ENCODE results near the gene PLPP1. TPM values are rescaled to one million over a fixed set of nuclear protein-coding genes. Genes with fewer than 3 reads are reported as not detected.

The PLPP1 gene
- total RNA-seq, 2 experiments from 2014 or later, result 2.9 to 3.0 TPM

GRCh38 chr5:55454282-55454681 lies 80.5 kb downstream of the PLPP1 start:
- Mint-ChIP-seq H3K27me3 (no peaks in the 10 kb centered on the region), H3K27ac (no peak overlapping the region), H3K4me1 (ENCODE audit: low read depth) (no peaks in the 10 kb centered on the region), H3K9me3 (no peaks in the 10 kb centered on the region), H3K4me3 (no peak overlapping the region), H3K36me3 (ENCODE audit: low read depth) (peaks cover 18% of the 10 kb centered on the region)
- intact Hi-C loops (cut with DNase I, micrococcal nuclease), result no loop called here
- no peak for TF ChIP-seq CTCF (IDR thresholded peaks at IDR 0.05)
- H3K27ac ChIP-seq (ENCODE audit: low read depth in 1 of 2, low read length in 2 of 2), result no peak overlapping the region
- no peaks in the 10 kb centered on the region for H3K36me3 ChIP-seq (ENCODE audit: insufficient read depth, low read length)
- ATAC-seq (ENCODE audit: poor library complexity), result no peak
- no peak for DNase-seq
- POLR2A ChIA-PET, result no interaction called here
- CTCF ChIA-PET, result no interaction called here
- H3K4me1 ChIP-seq (ENCODE audit: insufficient read depth, low read length), result no peaks in the 10 kb centered on the region
- H3K27me3 ChIP-seq (ENCODE audit: control insufficient read depth in 1 of 2, insufficient read depth in 2 of 2, low read length in 2 of 2), result no peaks in the 10 kb centered on the region
- H3K4me3 ChIP-seq (ENCODE audit: low read length), result no peak overlapping the region
- H3K9me3 ChIP-seq (ENCODE audit: control insufficient read depth in 1 of 2, insufficient read depth in 1 of 2, low read length in 2 of 2), result no peaks in the 10 kb centered on the region

- peaks cover 14% of the 10 kb centered on the region for H3K36me3 Mint-ChIP-seq (ENCODE audit: low read depth)
- ChIA-PET POLR2A (no interaction called here), CTCF (no interaction called here)
- no peaks in the 10 kb centered on the region for H3K4me1 Mint-ChIP-seq (ENCODE audit: low read depth)
- H3K9me3 Mint-ChIP-seq, result no peaks in the 10 kb centered on the region
- Histone ChIP-seq H3K27ac (ENCODE audit: low read depth in 1 of 2, low read length in 2 of 2) (no peak overlapping the region), H3K4me1 (ENCODE audit: insufficient read depth, low read length) (no peaks in the 10 kb centered on the region), H3K27me3 (ENCODE audit: control insufficient read depth in 1 of 2, insufficient read depth in 2 of 2, low read length in 2 of 2) (no peaks in the 10 kb centered on the region), H3K9me3 (ENCODE audit: control insufficient read depth in 1 of 2, insufficient read depth in 1 of 2, low read length in 2 of 2) (no peaks in the 10 kb centered on the region), H3K36me3 (ENCODE audit: insufficient read depth, low read length) (no peaks in the 10 kb centered on the region), H3K4me3 (ENCODE audit: low read length) (no peak overlapping the region)
- no peak for TF ChIP-seq CTCF (IDR thresholded peaks at IDR 0.05)
- ATAC-seq (ENCODE audit: poor library complexity) (no peak), DNase-seq (no peak)
- no peaks in the 10 kb centered on the region for H3K27me3 Mint-ChIP-seq
- no peak overlapping the region for H3K27ac Mint-ChIP-seq
- H3K4me3 Mint-ChIP-seq, result no peak overlapping the region
- intact Hi-C loops (cut with DNase I, micrococcal nuclease), result no loop called here
These were observed 81.6 kb downstream of the PLPP1 start for GRCh38 chr5:55453211-55453610.

- no peaks in the 10 kb centered on the region for H3K27me3 Mint-ChIP-seq
- CTCF ChIA-PET, result no interaction called here
- H3K9me3 Mint-ChIP-seq, result no peaks in the 10 kb centered on the region
- H3K36me3 Mint-ChIP-seq (ENCODE audit: low read depth), result peaks cover 10% of the 10 kb centered on the region
- ATAC-seq (ENCODE audit: poor library complexity) (no peak), DNase-seq (no peak)
- no peak overlapping the region for H3K27ac ChIP-seq (ENCODE audit: low read depth in 1 of 2, low read length in 2 of 2)
- POLR2A ChIA-PET, result no interaction called here
- H3K27me3 ChIP-seq (ENCODE audit: control insufficient read depth in 1 of 2, insufficient read depth in 2 of 2, low read length in 2 of 2), result no peaks in the 10 kb centered on the region
- no peak overlapping the region for H3K4me3 ChIP-seq (ENCODE audit: low read length)
- H3K27ac Mint-ChIP-seq, result no peak overlapping the region
- no peaks in the 10 kb centered on the region for H3K9me3 ChIP-seq (ENCODE audit: control insufficient read depth in 1 of 2, insufficient read depth in 1 of 2, low read length in 2 of 2)
- intact Hi-C loops (cut with DNase I, micrococcal nuclease), result no loop called here
- no peaks in the 10 kb centered on the region for H3K36me3 ChIP-seq (ENCODE audit: insufficient read depth, low read length)
- no peaks in the 10 kb centered on the region for H3K4me1 Mint-ChIP-seq (ENCODE audit: low read depth)
- no peak for TF ChIP-seq CTCF (IDR thresholded peaks at IDR 0.05)
- H3K4me3 Mint-ChIP-seq, result no peak overlapping the region
- no peaks in the 10 kb centered on the region for H3K4me1 ChIP-seq (ENCODE audit: insufficient read depth, low read length)
These were observed 82.8 kb downstream of the PLPP1 start for GRCh38 chr5:55451976-55452375.
